Ascending aorta (tissue), 2 donors: ENCODE measurements around the gene PEX5L. TPM values are rescaled to one million over a fixed set of nuclear protein-coding genes. Genes with fewer than 3 reads are reported as not detected.

Source experiments
- DNase-seq, 2 donors: peaks; one replicate each; pipeline ENCODE4 v3.0.0-alpha.2; 2019; ENCODE audit warnings: low spot score in 2 of 2
- H3K27ac ChIP-seq, 2 donors: fragments of 200-600 bp; sonication (generic); one replicate each; pipeline ENCODE4 v1.5.1; 2016 to 2017; ENCODE audit warnings: mild to moderate bottlenecking in 1 of 2
- H3K27me3 ChIP-seq: fragments of 200-600 bp; sonication (generic); one replicate; pipeline ENCODE4 v1.5.1; 2017
- H3K36me3 ChIP-seq, 2 donors: fragments of 200-600 bp; sonication (generic); one replicate each; pipeline ENCODE4 v1.5.1; 2016
- H3K4me1 ChIP-seq, 2 donors: fragments of 200-600 bp; sonication (generic); one replicate each; pipeline ENCODE4 v1.5.1; 2016 to 2017; ENCODE audit warnings: mild to moderate bottlenecking in 1 of 2
- H3K4me3 ChIP-seq, 2 donors: fragments of 200-600 bp; sonication (generic); one replicate each; pipeline ENCODE4 v1.5.1; 2016 to 2017; ENCODE audit warnings: mild to moderate bottlenecking in 1 of 2
- H3K9me3 ChIP-seq, 2 donors: fragments of 200-600 bp; sonication (generic); one replicate each; pipeline ENCODE4 v1.5.1; 2016
- intact Hi-C: fragments of 100-400 bp; cut with DNase I; formaldehyde crosslinking; loops from one replicate; pipeline ENCODE4 v1.15.1; 2023
- total RNA-seq: library from RNA; depleted of rRNA; stranded (reverse); fragments of >200 nt; gene quantifications from one replicate; pipeline ENCODE4 v1.1.0, GENCODE V29; 2016
- TF ChIP-seq, protein P1 (sequence below), 3 experiments: fragments of 200-600 bp in 2 of 3; fragments of 450-650 bp in 1 of 3; sonication (generic) in 2 of 3; IDR thresholded peaks; one replicate each; pipeline ENCODE4 v1.5.1; 2016 to 2019; ENCODE audit warnings: antibody characterized with exemption in 3 of 3, mild to moderate bottlenecking in 1 of 3, moderate library complexity in 1 of 3

Gene PEX5L
- total RNA-seq, 1 donor from 2014 or later = 0.11 TPM

- Histone ChIP-seq H3K27me3 (no peaks in the 10 kb centered on the region), H3K36me3 (no peaks in the 10 kb centered on the region), H3K27ac (no peak overlapping the region), H3K9me3 (no peaks in the 10 kb centered on the region), H3K4me1 (no peaks in the 10 kb centered on the region), H3K4me3 (no peak overlapping the region)
- TF ChIP-seq, protein P1, sequence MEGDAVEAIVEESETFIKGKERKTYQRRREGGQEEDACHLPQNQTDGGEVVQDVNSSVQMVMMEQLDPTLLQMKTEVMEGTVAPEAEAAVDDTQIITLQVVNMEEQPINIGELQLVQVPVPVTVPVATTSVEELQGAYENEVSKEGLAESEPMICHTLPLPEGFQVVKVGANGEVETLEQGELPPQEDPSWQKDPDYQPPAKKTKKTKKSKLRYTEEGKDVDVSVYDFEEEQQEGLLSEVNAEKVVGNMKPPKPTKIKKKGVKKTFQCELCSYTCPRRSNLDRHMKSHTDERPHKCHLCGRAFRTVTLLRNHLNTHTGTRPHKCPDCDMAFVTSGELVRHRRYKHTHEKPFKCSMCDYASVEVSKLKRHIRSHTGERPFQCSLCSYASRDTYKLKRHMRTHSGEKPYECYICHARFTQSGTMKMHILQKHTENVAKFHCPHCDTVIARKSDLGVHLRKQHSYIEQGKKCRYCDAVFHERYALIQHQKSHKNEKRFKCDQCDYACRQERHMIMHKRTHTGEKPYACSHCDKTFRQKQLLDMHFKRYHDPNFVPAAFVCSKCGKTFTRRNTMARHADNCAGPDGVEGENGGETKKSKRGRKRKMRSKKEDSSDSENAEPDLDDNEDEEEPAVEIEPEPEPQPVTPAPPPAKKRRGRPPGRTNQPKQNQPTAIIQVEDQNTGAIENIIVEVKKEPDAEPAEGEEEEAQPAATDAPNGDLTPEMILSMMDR (IDR thresholded peaks at IDR 0.05) = no peak
- intact Hi-C loops = no loop called here
- no peak for DNase-seq
These were observed 55.1 kb downstream of the PEX5L start for GRCh38 chr3:179981646-179982045.

- TF ChIP-seq, protein P1 (IDR thresholded peaks at IDR 0.05) = no peak
These were observed 59.4 kb downstream of the PEX5L start for GRCh38 chr3:179977356-179977755.

DNA sequence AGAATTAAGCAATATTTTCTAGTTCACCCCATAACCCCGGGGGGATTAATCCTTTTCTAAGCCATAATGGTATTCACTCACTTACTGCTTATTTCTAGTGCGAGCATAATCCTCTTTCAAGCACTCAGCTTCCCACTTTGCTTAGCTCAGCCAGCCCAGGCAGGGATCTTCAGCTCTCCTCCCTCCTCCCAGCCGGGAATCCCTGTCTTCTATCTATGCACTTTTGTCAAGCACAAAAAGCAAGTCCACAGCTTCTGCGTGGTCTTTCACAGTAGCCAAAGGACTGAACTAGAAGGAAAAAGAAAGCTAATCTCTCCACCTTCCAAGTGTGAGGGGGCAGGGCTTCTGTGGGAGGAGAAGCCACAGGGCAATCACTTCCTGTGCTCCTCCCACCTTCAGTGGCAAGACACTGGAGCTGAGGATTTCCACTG lies 62.8 kb downstream of the PEX5L start:
- TF ChIP-seq, protein P1 (IDR thresholded peaks at IDR 0.05) = no peak
- DNase-seq = no peak
- Histone ChIP-seq H3K4me3 (no peak overlapping the region), H3K36me3 (no peaks in the 10 kb centered on the region), H3K27ac (no peak overlapping the region), H3K4me1 (no peaks in the 10 kb centered on the region), H3K27me3 (no peaks in the 10 kb centered on the region), H3K9me3 (no peaks in the 10 kb centered on the region)
- intact Hi-C loops = no loop called here

More at GRCh38 chr3:179977356-179977755, 59.4 kb downstream of the PEX5L start:
- intact Hi-C loops = no loop called here
- no peaks in the 10 kb centered on the region for H3K9me3 ChIP-seq
- no peaks in the 10 kb centered on the region for H3K27me3 ChIP-seq
- no peak overlapping the region for H3K4me3 ChIP-seq
- H3K27ac ChIP-seq = no peak overlapping the region
- H3K4me1 ChIP-seq = no peaks in the 10 kb centered on the region
- no peaks in the 10 kb centered on the region for H3K36me3 ChIP-seq
- DNase-seq = no peak

DNA sequence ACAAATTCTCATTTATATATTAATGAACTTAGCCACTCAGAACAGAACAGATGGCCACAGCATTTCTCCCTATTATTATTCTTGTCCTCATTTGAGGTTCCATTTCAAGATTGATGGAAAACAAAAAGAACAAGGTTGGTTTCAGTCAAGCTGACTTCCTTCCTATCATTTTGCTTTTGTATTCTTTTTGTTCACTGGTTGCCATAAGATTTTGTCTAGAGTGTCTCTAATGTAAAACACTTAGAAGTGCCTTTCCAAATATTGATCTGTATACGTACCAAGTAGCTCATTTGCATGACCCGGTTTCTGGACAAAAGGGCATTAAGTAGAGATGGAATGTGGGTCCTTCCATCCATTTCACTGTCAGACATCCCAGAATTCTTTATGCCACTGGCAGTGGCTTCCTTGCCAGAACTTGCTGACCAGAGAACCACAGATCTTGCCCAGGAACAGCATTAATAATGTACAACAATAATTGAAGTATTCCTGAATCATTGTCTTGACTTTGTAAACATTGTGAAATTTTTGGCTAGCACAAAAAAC lies 63.8 kb downstream of the PEX5L start:
- no peaks in the 10 kb centered on the region for H3K36me3 ChIP-seq
- no peak for DNase-seq
- no peaks in the 10 kb centered on the region for H3K9me3 ChIP-seq
- intact Hi-C loops = no loop called here
- H3K4me3 ChIP-seq = no peak overlapping the region
- H3K27ac ChIP-seq = no peak overlapping the region
- no peaks in the 10 kb centered on the region for H3K27me3 ChIP-seq
- H3K4me1 ChIP-seq = no peaks in the 10 kb centered on the region
- TF ChIP-seq, protein P1 (IDR thresholded peaks at IDR 0.05) = no peak

DNA sequence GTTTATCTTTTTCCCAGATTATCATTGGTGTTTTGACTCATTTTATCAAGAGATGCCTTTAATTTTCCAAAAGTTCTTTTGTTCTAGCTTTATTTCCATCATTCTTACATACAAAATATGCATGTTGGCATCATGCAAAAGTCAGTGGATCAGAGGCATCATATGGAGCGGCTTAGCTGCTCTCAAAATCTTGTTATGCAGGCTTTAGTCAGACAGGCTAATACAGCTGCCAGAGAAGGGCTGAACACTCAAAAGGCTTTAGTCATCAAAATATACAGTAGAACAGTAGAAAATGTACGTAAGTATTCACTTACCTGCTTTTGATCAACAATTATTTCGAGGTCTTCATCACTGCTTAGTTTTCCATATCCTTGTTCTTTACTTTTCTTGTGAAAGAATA lies 65.5 kb downstream of the PEX5L start:
- DNase-seq = no peak
- H3K4me1 ChIP-seq = no peaks in the 10 kb centered on the region
- TF ChIP-seq, protein P1 (IDR thresholded peaks at IDR 0.05) = no peak
- intact Hi-C loops = no loop called here
- no peak overlapping the region for H3K4me3 ChIP-seq
- H3K27ac ChIP-seq = no peak overlapping the region
- H3K36me3 ChIP-seq = no peaks in the 10 kb centered on the region
- H3K9me3 ChIP-seq = no peaks in the 10 kb centered on the region
- H3K27me3 ChIP-seq = no peaks in the 10 kb centered on the region

DNA sequence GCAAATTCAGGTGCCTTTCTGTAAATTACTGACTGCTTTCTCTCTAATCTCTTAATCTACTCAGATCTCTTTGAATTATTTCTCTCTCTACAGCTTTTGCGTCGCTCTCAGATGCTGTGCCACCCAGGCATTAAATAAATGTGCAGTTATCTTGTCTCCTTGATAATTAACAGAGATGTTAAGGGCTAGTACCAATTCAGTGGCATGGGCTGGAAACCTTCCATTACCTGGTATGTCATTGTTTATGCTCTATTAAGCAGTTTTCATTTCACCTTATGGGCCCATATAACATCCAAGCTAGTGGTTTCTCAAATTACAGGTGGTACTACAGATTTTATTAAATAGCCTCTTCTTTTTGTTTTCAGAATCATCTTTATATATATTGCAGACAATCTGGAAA lies 66.0 kb downstream of the PEX5L start:
- Histone ChIP-seq H3K27ac (no peak overlapping the region), H3K4me3 (no peak overlapping the region), H3K4me1 (no peaks in the 10 kb centered on the region), H3K36me3 (no peaks in the 10 kb centered on the region), H3K27me3 (no peaks in the 10 kb centered on the region), H3K9me3 (no peaks in the 10 kb centered on the region)
- TF ChIP-seq, protein P1 (IDR thresholded peaks at IDR 0.05) = no peak
- no peak for DNase-seq
- intact Hi-C loops = no loop called here
